AG04449 (cell line): ENCODE results near the gene PAX7.

Experiments
- CTCF ChIA-PET: fragments of 350-600 bp; formaldehyde crosslinking; extraction: SDS; loops from one replicate; lab custom pipeline; 2021; ENCODE audit warnings: antibody characterized with exemption; lab: Yijun Ruan, JAX
- POLR2A ChIA-PET: fragments of 400-600, 350-600 bp; formaldehyde crosslinking; extraction: SDS; loops from one replicate; lab custom pipeline; 2020; ENCODE audit warnings: antibody characterized with exemption, inconsistent platforms; lab: Yijun Ruan, JAX
- DNase-seq: peaks from one replicate; pipeline ENCODE4 v3.0.0-alpha.2; 2010; ENCODE audit warnings: low read depth, low spot score
- H3K4me3 ChIP-seq: 2 replicates; pipeline ENCODE4 v1.5.1; 2011; ENCODE audit warnings: low read depth, mild to moderate bottlenecking, control low read depth, low read length
- TF ChIP-seq, protein P1 (sequence below): IDR thresholded peaks from one replicate; pipeline ENCODE4 v1.5.1; 2011; ENCODE audit warnings: mild to moderate bottlenecking, moderate library complexity, low read length, control low read depth, inconsistent platforms; ENCODE audit not compliant: insufficient read depth; ENCODE audit errors: missing control alignments

The PAX7 gene

DNA sequence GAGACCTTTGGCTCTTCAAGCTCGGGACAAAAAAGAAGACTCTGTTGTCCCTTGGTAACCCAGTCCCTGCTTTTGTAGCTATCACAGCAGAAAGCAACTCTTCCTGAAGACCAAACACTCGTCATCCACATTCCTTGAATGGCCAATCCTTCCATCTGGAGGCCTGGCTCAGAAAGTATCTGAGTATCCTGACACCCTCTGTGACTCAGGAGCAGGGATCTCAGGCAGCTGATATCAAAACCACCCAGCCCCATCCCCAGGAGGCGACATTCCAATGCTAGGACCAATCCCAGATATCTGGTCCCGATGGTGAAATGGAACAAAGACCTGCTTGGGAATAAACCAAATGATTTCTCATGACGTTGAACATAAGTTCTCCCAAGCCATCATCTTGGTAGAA is 116.3 kb downstream of the PAX7 start:
- H3K4me3 ChIP-seq: no peak overlapping the region
- no peak for DNase-seq
- TF ChIP-seq, protein P1, sequence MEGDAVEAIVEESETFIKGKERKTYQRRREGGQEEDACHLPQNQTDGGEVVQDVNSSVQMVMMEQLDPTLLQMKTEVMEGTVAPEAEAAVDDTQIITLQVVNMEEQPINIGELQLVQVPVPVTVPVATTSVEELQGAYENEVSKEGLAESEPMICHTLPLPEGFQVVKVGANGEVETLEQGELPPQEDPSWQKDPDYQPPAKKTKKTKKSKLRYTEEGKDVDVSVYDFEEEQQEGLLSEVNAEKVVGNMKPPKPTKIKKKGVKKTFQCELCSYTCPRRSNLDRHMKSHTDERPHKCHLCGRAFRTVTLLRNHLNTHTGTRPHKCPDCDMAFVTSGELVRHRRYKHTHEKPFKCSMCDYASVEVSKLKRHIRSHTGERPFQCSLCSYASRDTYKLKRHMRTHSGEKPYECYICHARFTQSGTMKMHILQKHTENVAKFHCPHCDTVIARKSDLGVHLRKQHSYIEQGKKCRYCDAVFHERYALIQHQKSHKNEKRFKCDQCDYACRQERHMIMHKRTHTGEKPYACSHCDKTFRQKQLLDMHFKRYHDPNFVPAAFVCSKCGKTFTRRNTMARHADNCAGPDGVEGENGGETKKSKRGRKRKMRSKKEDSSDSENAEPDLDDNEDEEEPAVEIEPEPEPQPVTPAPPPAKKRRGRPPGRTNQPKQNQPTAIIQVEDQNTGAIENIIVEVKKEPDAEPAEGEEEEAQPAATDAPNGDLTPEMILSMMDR: no peak
- CTCF ChIA-PET: no interaction called here
- POLR2A ChIA-PET: no interaction called here

DNA sequence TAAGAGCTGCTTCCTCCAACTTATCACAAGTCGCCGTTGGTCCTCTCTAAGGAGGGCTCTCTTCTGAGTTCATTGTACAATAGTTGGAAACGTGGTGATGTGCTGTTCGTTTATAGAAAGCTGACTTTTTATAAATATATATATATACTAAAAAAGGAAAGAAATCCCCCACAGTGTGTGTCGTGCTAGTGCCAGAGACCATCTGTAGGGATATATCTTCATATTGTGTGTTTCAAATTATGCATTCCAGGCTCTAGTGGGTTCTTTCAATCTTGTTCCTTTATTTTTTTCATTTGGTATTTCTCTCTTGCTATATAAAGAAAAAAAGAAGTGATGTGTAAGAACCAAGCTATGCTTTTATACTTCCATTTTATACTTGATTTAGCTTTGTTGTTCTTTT is 117.0 kb downstream of the PAX7 start:
- H3K4me3 ChIP-seq: no peak overlapping the region
- no peak for DNase-seq
- POLR2A ChIA-PET: no interaction called here
- CTCF ChIA-PET: no interaction called here
- TF ChIP-seq, protein P1: no peak

DNA sequence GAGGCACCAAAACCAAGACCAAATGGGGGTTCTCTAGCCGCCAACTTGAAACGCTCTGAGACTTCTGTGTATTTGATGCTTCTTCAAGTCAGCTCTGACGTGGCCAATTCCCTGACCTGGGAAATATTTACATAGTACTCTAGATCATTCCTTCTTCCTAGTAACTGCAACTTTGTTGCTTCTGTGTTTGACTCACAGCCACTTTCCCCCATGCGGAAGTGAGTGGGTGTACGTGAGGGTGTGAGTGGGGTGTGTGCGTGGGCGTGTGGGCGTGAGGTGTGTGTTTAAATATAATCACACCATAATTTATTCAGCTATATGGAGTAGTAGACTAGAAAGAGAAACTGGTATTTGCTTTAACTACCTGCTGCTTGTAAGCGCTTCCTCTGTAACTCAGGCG is 117.8 kb downstream of the PAX7 start:
- TF ChIP-seq, protein P1: no peak
- ChIA-PET CTCF (no interaction called here), POLR2A (no interaction called here)
- no peak for DNase-seq
- no peak overlapping the region for H3K4me3 ChIP-seq

DNA sequence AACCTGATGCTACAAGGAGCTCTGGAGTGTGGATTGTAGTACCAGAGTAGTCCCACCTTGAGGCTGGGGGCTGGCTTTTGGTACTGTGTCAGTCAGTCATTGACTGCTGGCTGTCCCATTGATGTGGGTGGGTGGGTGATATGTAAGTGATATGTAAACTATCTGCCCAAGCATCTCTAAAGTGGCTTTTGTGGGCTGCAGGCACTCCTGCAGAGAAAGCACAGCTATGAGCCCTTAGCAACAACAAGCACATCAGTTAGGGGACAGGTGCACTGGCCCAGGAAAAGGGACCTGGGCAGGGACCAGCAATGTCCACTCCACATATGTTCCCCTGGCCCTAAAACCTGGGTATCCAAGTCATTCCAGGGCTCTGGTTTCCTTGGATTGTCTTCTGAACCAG is 118.9 kb downstream of the PAX7 start:
- POLR2A ChIA-PET: no interaction called here
- no peak overlapping the region for H3K4me3 ChIP-seq
- DNase-seq: no peak
- TF ChIP-seq, protein P1: no peak
- CTCF ChIA-PET: no interaction called here

DNA sequence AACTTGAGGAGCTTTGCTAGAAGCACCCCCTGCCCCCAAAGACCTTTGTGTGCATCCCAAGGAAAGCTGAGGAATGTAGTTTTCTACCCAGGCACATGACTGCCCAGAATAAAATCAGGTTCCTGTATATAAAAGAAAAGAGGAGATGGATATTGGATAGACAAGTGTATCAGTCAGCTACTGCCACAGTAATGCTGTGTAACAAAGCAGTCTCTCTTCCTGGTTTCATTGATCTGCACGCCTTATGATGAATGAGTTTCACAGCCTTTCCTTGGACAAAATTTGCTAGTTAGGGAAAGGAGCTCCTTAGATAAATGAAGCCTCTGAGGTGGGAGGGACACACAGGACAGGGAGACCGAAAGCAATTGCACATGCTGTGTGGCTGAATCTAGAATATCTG is 120.0 kb downstream of the PAX7 start:
- POLR2A ChIA-PET: no interaction called here
- H3K4me3 ChIP-seq: no peak overlapping the region
- DNase-seq: no peak
- CTCF ChIA-PET: no interaction called here
- TF ChIP-seq, protein P1: no peak

DNA sequence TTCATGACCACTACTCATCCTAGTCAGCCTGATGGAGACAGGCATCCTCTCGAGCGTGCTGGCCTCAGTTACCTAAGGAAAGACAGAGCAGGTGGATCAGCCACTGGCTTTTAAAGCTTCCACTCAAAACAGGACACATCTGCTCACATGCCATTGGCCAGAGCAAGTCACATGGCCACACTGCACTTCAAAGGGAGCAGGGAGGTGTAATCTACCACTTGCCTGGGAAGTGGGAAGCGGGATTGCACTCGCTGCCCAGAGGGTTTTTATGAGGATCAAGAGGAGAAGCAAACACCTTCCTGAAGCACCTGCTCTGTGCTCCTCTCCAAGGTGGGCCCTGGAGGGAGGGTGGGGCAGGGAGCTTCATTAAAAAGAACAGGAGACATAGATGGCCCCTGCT is 120.8 kb downstream of the PAX7 start:
- no peak for DNase-seq
- CTCF ChIA-PET: no interaction called here

More for the DNA sequence above, 120.8 kb downstream of the PAX7 start:
- TF ChIP-seq, protein P1: no peak
- POLR2A ChIA-PET: no interaction called here
- H3K4me3 ChIP-seq: no peak overlapping the region
